ENCODE results near the gene RCOR1.

RCOR1 gene

GRCh38 chr14:102678394-102678793 is 85.9 kb downstream of the RCOR1 start:
- DNase-seq (ENCODE audit: low read depth): no peak

GRCh38 chr14:102683399-102684297 is 91.2 kb downstream of the RCOR1 start:
- no peak for DNase-seq (ENCODE audit: low read depth)

GRCh38 chr14:102684298-102684663 is 91.8 kb downstream of the RCOR1 start:
- no peak for DNase-seq (ENCODE audit: low read depth)

GRCh38 chr14:102686196-102686801 is 93.8 kb downstream of the RCOR1 start:
- DNase-seq (ENCODE audit: low read depth): no peak

- DNase-seq (ENCODE audit: low read depth): no peak
Measured at GRCh38 chr14:102688290-102688689, 95.8 kb downstream of the RCOR1 start.

- no peak for DNase-seq (ENCODE audit: low read depth)
Measured at GRCh38 chr14:102690509-102691286, 98.2 kb downstream of the RCOR1 start.

GRCh38 chr14:102691763-102692162 is 99.3 kb downstream of the RCOR1 start:
- no peak for DNase-seq (ENCODE audit: low read depth)

- DNase-seq (ENCODE audit: low read depth): peak; percentile 10
Measured at GRCh38 chr14:102692334-102692733, 99.9 kb downstream of the RCOR1 start.

- no peak for DNase-seq (ENCODE audit: low read depth)
Measured at GRCh38 chr14:102693006-102693755, 100.7 kb downstream of the RCOR1 start.

- DNase-seq (ENCODE audit: low read depth): peak; percentile 87
Measured at GRCh38 chr14:102694530-102695166, 102.2 kb downstream of the RCOR1 start.

GRCh38 chr14:102695167-102695555 is 102.7 kb downstream of the RCOR1 start:
- no peak for DNase-seq (ENCODE audit: low read depth)

- DNase-seq (ENCODE audit: low read depth): no peak
Measured at GRCh38 chr14:102696332-102696731, 103.9 kb downstream of the RCOR1 start.

- DNase-seq (ENCODE audit: low read depth): no peak
Measured at GRCh38 chr14:102696856-102697495, 104.5 kb downstream of the RCOR1 start.

- no peak for DNase-seq (ENCODE audit: low read depth)
Measured at GRCh38 chr14:102697501-102697900, 105.1 kb downstream of the RCOR1 start.

- DNase-seq (ENCODE audit: low read depth): peak; percentile 53
Measured at GRCh38 chr14:102699416-102700110, 107.1 kb downstream of the RCOR1 start.

- DNase-seq (ENCODE audit: low read depth): no peak
Measured at GRCh38 chr14:102708494-102708893, 116.0 kb downstream of the RCOR1 start.

GRCh38 chr14:102711207-102711606 is 118.8 kb downstream of the RCOR1 start:
- peak; percentile 28 for DNase-seq (ENCODE audit: low read depth)

GRCh38 chr14:102711946-102712345 is 119.5 kb downstream of the RCOR1 start:
- DNase-seq (ENCODE audit: low read depth): peak; percentile 41

GRCh38 chr14:102717276-102717675 is 124.8 kb downstream of the RCOR1 start:
- DNase-seq (ENCODE audit: low read depth): no peak

GRCh38 chr14:102722646-102723045 is 130.2 kb downstream of the RCOR1 start:
- DNase-seq (ENCODE audit: low read depth): no peak
